ES-I3 (cell line): Measurements from ENCODE around the gene ASTN1.

ENCODE experiments used
- H3K36me3 ChIP-seq: 2 replicates; pipeline ENCODE4 v1.6.1; 2013; ENCODE audit warnings: mild to moderate bottlenecking, low read length, control low read depth, moderate library complexity; ENCODE audit not compliant: insufficient read depth
- H3K4me1 ChIP-seq: 2 replicates; pipeline ENCODE4 v1.6.1; 2013; ENCODE audit warnings: mild to moderate bottlenecking, control low read depth, low read length; ENCODE audit not compliant: insufficient read depth
- H3K9ac ChIP-seq: 2 replicates; pipeline ENCODE4 v1.6.1; 2013; ENCODE audit warnings: low read depth, mild to moderate bottlenecking, low read length, moderate library complexity
- H3K9me3 ChIP-seq: 2 replicates; pipeline ENCODE4 v1.6.1; 2013; ENCODE audit warnings: mild to moderate bottlenecking, low read length, moderate library complexity; ENCODE audit not compliant: control insufficient read depth, insufficient read depth

The ASTN1 gene

DNA sequence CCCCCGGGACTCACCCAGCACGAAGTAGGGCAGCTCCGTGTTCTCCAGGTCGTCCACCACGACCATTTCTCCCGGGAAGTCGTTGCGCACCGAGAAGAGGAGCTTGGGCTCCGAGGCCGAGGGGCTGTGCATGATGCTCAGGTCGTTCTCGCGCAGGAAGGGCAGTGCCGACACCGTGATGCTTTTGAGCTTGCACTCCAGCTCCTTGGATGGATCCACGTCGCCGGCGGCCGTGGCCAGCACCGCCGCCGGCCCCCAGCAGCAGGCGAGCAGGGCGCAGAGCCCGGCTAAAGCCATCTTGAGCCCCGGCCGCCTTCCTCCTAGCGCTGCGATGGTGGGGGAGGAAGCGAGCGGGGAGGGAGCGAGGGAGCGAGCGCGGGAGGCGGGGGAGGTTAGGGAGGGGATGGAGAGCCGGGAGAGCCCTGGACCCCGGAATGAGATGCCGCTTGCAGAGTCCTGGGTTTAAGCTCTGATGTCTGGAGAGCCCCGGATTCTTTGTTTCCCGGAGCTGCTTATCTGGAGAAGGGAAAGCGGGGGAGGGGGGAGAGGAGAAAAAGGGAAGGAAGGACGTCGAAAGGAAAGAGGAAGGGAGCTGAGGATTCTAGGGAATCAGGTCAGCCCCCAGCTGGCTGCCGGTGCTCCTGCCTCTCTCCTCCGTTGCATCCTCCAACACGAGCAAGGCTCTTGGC, at the start of gene ASTN1:
ASTN1 (minus strand) TSS at position 333 of the 689 bp plus-strand sequence; CDS start at position 297, 36 bp downstream.
- peak within 1 kb of the TSS; percentile 72 for H3K9ac ChIP-seq
- H3K4me1 ChIP-seq = no peaks in the 10 kb centered on the region
- H3K36me3 ChIP-seq = no peaks in the 10 kb centered on the region
- no peaks in the 10 kb centered on the region for H3K9me3 ChIP-seq

DNA sequence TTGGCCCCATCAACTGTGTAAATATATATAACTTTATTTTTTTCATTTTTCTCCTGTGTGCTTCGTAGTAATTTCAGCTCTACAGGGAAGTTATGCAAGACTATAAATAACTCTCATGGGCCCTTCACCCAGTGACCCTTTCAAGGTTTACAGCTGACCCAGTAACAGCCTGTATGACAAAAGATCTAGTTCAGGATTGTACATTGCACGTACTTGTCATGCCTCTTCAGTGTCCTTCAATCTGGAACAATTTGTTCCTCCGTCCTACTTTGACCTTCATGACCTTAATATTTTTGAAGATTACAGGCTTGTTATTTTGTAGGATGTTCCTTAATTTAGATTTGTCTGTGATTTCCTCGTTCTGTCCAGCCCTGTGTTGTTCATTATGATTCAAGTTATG, 46.7 kb upstream of the ASTN1 start:
- Histone ChIP-seq H3K9me3 (no peaks in the 10 kb centered on the region), H3K9ac (no peak overlapping the region), H3K36me3 (no peaks in the 10 kb centered on the region), H3K4me1 (no peaks in the 10 kb centered on the region)

DNA sequence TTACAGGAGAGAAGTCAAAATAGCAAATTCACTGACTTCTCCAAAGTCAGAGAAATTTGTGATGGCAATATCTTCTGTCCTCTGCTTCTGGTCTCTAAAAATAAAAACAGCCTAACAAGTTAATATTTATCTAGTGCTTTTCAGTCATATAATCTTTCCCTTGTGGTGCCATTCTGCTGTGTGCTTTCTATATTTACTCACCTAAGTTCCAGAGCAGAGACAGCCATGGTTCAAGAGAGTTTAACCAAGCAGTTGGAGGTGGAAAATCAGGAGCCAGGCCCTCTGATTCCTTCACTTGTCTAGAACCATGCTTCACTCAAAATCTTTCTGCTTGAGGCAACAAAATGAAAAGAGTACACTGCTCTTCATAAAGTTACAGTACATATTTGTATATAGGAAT, 45.6 kb upstream of the ASTN1 start:
- Histone ChIP-seq H3K9ac (no peak overlapping the region), H3K4me1 (no peaks in the 10 kb centered on the region), H3K36me3 (no peaks in the 10 kb centered on the region), H3K9me3 (no peaks in the 10 kb centered on the region)

DNA sequence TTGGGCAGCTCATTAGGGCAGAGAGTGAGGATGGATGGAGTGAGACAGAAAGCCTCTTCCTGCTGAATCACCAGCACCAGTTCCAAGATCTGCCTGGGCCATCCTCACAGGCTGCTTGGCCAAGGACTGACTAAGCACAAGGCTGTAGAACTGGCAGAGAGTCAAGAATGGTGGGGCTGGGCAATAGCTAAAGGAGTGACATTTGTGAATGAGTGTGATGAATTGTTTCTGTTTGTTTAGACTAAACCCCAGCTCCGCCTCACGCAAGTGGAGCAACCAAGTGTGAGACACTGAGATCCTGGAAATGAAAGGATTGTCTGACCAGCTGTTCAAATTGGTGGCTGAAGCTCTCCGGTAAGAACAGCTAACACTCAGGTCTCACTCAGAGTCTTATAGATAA, 44.8 kb upstream of the ASTN1 start:
- Histone ChIP-seq H3K9me3 (no peaks in the 10 kb centered on the region), H3K9ac (no peak overlapping the region), H3K4me1 (no peaks in the 10 kb centered on the region), H3K36me3 (no peaks in the 10 kb centered on the region)

DNA sequence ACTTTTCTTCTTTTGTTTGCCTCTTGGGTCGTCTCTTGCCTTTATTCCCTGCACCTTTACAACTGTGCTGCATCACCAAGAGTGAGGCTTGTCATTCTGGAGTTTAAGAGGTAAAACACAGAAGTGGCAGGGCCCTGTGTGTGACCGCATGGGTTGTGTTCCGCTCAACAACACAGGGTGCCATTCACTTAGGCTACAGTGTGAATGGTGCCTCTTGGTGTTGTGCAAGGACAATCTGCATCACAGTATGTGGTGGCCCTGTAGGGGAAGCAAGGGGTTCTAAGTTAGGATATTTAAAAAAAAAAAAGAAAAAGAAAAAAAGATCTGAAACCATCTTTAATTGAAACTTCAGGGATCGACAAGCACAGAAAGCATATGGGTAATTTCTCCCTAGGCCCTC, 44.4 kb upstream of the ASTN1 start:
- Histone ChIP-seq H3K9ac (no peak overlapping the region), H3K4me1 (no peaks in the 10 kb centered on the region), H3K36me3 (no peaks in the 10 kb centered on the region), H3K9me3 (no peaks in the 10 kb centered on the region)

DNA sequence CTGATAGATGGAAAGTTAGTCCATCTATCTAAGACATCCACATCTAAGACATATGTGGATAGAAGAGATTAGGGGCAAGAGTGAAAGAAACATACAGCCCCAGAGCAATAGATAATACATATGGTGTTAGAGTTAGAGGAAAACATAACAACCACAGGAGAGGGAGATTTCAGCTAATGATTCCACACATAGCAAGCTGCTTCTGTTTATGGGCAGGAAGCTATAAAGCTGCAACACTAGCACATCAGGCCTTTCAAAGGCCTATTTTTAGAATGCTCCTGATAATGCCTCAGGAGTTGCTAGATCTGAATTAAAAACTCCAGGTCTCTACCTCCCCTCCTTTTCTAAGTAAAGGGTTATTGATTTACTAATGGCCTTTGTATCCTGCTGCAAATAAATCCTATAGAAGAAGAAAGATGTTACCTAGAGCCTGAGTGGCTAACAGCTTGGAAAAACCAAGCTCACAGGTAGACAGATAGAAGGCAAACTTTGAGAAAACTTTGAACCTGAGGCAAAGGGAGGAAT, 42.4 kb upstream of the ASTN1 start:
- Histone ChIP-seq H3K9me3 (no peaks in the 10 kb centered on the region), H3K4me1 (no peaks in the 10 kb centered on the region), H3K9ac (no peak overlapping the region), H3K36me3 (no peaks in the 10 kb centered on the region)

DNA sequence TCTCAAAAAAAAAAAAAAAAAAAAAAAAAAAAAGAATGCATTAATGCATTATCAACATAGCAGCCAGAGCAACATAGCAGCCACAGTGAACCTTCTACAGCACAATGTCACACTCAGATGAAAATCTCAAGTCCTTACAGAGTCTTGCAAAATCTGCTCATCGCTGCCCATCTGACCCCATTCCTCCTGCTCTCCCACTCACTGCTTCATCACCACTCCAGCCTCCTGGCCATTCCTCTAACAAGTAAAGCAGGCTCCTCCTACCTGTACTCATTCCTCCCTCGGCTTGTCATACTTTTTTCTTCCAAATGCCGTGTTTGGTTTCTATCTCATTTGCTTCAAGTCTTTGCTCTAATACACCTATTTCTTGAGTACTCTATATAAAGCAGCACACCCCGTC, 35.8 kb upstream of the ASTN1 start:
- H3K36me3 ChIP-seq = no peaks in the 10 kb centered on the region
- no peaks in the 10 kb centered on the region for H3K9me3 ChIP-seq
- no peak overlapping the region for H3K9ac ChIP-seq
- H3K4me1 ChIP-seq = no peaks in the 10 kb centered on the region

DNA sequence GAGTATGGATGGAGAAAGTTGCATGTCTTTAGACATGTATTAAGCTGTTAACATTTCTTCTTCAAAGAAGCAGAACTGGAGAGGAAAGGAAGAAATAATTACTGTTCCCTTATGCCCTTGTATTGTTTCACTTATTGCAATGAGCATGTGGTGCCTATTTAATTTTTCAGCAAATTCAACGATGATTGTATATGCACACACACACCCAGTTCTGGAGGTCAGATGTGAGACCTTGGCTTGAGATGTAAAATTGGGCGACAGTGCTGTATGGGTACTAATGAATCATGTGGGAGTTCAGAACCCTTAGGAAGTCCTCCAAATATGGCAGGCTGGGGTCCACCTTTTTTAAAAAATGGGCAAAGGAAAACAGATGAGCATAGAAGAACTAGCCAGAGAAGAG, 33.7 kb upstream of the ASTN1 start:
- H3K4me1 ChIP-seq = no peaks in the 10 kb centered on the region
- no peak overlapping the region for H3K9ac ChIP-seq
- no peaks in the 10 kb centered on the region for H3K36me3 ChIP-seq
- H3K9me3 ChIP-seq = no peaks in the 10 kb centered on the region

DNA sequence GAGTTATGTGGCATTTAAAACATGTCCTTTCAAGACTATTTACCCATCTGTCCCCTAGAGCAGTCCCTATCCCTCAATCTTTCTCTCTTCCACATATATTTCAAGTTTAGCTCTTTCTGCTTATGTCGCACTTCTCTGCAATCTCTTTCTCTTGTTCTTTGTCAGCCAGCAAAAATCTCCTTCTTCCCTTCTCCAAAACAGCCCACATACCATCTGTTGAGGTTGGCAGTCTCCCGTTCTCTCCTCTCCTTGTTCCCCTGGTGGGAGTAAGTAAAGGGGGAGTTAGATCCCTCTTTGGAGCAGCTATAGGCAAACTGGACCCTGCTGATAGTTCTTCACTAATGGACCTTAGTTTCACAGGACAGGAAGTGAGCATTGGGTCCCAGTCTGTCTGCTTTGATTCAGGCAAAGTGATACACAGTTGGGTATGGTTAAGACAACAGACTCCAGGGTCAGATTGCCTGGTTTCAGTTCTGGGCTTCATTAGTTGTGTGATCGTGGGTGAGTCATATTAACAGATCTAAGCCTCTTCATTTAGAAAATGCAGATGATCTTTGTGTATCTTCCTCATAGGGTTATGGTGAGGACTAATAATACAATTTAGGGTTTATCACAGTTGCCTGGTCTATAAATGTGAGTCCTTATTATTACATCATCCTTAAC, 25.9 kb upstream of the ASTN1 start:
- Histone ChIP-seq H3K4me1 (no peaks in the 10 kb centered on the region), H3K36me3 (no peaks in the 10 kb centered on the region), H3K9ac (no peak overlapping the region), H3K9me3 (no peaks in the 10 kb centered on the region)

DNA sequence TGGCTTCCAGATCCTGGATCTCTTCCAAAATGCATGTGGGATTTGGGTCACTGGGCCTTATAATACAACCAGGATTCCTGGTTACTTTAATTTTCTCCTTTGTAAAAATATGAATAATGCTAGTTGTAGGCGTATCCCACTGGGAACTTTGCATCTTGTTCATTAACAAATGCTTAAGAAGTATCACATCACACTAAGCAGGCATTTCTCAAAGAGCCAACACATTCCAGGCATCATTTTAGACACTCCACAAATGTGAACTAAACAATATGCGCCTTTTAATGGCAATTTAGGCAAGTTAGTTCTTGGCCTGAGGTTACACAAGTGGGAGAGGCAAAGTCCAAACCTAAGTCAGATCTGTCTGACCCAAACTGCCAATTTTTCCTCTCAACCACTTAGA, 22.1 kb upstream of the ASTN1 start:
- Histone ChIP-seq H3K9me3 (no peaks in the 10 kb centered on the region), H3K9ac (no peak overlapping the region), H3K36me3 (no peaks in the 10 kb centered on the region), H3K4me1 (no peaks in the 10 kb centered on the region)

DNA sequence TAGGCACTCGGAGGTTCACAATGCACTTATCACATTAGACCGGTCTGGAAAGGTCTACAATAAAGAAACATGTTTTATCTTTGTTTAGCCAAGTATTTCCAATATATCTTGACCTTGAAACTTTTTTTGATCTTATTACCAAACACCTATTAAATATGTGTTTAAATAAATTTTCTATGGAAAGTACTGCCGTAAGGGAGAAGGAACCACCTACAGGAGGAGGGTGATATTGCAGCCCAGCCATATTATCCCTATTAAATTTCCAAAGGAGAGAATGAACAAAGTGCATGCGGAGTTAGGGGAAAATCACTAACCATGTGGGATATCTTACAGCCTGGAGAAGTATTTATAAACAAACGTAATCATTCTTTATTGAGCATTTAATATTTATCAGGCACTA, 20.7 kb upstream of the ASTN1 start:
- no peaks in the 10 kb centered on the region for H3K9me3 ChIP-seq

DNA sequence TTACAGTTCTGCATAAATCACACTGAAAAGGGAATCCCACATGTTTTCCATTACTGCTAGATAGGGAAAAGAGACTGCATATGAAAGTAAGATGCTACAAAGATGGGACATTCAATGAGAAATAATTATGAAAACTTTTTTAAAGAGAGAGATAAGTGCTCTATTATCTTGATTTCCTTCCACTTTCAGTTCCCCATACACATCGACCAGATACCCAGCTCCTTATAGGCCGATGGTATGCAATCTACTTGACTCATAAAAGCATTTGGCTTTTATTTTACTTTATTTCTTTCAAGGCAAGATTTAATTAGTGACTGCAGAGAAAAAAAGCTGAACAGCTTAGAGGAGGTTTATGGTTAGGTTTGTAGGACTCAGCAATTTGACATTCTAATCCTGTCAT, 19.3 kb upstream of the ASTN1 start:
- no peaks in the 10 kb centered on the region for H3K9me3 ChIP-seq
- H3K36me3 ChIP-seq = no peaks in the 10 kb centered on the region
- H3K9ac ChIP-seq = no peak overlapping the region
- H3K4me1 ChIP-seq = no peaks in the 10 kb centered on the region

More for the DNA sequence above, 20.7 kb upstream of the ASTN1 start:
- Histone ChIP-seq H3K4me1 (no peaks in the 10 kb centered on the region), H3K36me3 (no peaks in the 10 kb centered on the region), H3K9ac (no peak overlapping the region)

DNA sequence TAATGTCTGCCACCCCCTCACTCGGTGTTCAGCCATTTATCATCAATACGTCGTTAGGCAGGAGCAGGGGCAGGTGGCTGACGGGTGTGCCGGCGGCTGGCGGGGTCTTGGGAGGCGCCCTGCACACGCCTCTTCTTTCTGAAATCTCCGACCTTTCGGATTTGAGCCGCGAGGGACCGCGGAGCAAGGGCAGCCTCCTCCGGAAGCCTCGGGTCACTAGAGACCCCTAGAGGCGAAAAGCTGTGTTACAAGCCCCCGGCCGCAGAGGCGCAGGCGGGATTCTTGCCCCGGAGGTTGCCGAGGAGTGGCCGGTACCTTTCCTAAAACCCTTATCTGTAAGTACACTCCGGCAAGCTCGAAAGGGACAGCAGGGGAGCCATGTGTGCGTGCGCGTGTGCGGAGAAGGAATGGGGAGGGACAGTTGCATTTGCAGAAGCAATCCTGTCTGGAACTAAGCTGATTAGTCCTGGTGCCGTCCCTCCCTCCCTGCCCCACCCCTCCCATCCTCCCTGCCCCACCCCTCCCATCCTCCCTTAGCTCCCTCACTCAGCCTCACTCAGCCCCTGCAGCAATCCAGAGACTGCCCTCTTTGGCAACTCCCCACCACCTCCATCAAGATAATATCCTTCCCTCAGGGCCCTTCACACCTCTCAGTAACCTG, 17.2 kb upstream of the ASTN1 start:
- Histone ChIP-seq H3K4me1 (no peaks in the 10 kb centered on the region), H3K9ac (peak overlapping the region; percentile 38; the same call in 1 of the 2 replicates), H3K36me3 (no peaks in the 10 kb centered on the region), H3K9me3 (no peaks in the 10 kb centered on the region)

DNA sequence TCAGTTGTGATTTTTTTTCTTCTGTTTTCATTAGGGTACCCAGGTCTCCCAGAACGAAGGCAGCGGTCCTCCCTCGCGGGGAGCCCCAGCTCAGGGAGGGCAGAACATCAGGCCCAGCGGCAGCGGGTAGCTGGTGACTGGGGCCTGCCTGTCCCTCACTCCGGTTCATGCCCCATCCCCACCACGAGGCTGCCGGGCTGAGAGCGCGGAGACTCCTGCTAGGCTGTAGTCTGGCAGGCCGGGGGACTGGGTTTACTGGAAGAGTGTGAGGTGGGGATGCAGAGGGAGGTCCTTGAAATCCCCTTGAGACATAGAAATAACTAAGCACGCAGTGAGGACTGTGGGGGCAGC, 16.7 kb upstream of the ASTN1 start:
- Histone ChIP-seq H3K9me3 (no peaks in the 10 kb centered on the region), H3K36me3 (no peaks in the 10 kb centered on the region), H3K4me1 (no peaks in the 10 kb centered on the region), H3K9ac (peak overlapping the region; percentile 38; the same call in 1 of the 2 replicates)
